ENCODE measurements around the gene MELTF. TPM values are rescaled to one million over a fixed set of nuclear protein-coding genes. Genes with fewer than 3 reads are reported as not detected.

The MELTF gene
- polyA plus RNA-seq, 1 donor from 2014 or later = 0.09 TPM

GRCh38 chr3:196965112-196965803, 64.4 kb downstream of the MELTF start:
- Histone ChIP-seq H3K4me3 (ENCODE audit: low read length) (no peak overlapping the region), H3K9ac (ENCODE audit: low read length) (no peak overlapping the region), H3K9me2 (ENCODE audit: insufficient read depth, low read length) (no peaks in the 10 kb centered on the region), H3K4me2 (ENCODE audit: low read length) (no peak overlapping the region), H2AFZ (ENCODE audit: low read depth, low read length) (no peak overlapping the region), H3K36me3 (ENCODE audit: insufficient read depth, low read length) (no peaks in the 10 kb centered on the region), H3K27me3 (ENCODE audit: insufficient read depth, low read depth, low read length) (peaks cover 37% of the 10 kb centered on the region), H3F3A (ENCODE audit: insufficient read depth, low read length, poor library complexity, severe bottlenecking) (no peaks in the 10 kb centered on the region), H3K79me2 (replicated peaks; ENCODE audit: insufficient read depth, low read length) (no peaks in the 10 kb centered on the region), H4K20me1 (ENCODE audit: insufficient read depth) (no peaks in the 10 kb centered on the region), H3K27ac (ENCODE audit: low read length) (no peak overlapping the region), H3K9me3 (ENCODE audit: low read length) (no peaks in the 10 kb centered on the region)
- TF ChIP-seq TAF1 (IDR thresholded peaks at IDR 0.05; ENCODE audit: low read depth) (no peak), MXI1 (conservative IDR thresholded peaks at IDR 0.05; ENCODE audit: poor library complexity, severe bottlenecking) (no peak), EZH2 (IDR thresholded peaks at IDR 0.05; ENCODE audit: borderline replicate concordance, insufficient read depth, low read length, poor library complexity, severe bottlenecking) (no peak), RAD21 (conservative IDR thresholded peaks at IDR 0.05) (no peak), SMC3 (conservative IDR thresholded peaks at IDR 0.05; ENCODE audit: poor library complexity) (no peak), POLR2AphosphoS5 (IDR thresholded peaks at IDR 0.05) (no peak)
- TF ChIP-seq, protein P1, sequence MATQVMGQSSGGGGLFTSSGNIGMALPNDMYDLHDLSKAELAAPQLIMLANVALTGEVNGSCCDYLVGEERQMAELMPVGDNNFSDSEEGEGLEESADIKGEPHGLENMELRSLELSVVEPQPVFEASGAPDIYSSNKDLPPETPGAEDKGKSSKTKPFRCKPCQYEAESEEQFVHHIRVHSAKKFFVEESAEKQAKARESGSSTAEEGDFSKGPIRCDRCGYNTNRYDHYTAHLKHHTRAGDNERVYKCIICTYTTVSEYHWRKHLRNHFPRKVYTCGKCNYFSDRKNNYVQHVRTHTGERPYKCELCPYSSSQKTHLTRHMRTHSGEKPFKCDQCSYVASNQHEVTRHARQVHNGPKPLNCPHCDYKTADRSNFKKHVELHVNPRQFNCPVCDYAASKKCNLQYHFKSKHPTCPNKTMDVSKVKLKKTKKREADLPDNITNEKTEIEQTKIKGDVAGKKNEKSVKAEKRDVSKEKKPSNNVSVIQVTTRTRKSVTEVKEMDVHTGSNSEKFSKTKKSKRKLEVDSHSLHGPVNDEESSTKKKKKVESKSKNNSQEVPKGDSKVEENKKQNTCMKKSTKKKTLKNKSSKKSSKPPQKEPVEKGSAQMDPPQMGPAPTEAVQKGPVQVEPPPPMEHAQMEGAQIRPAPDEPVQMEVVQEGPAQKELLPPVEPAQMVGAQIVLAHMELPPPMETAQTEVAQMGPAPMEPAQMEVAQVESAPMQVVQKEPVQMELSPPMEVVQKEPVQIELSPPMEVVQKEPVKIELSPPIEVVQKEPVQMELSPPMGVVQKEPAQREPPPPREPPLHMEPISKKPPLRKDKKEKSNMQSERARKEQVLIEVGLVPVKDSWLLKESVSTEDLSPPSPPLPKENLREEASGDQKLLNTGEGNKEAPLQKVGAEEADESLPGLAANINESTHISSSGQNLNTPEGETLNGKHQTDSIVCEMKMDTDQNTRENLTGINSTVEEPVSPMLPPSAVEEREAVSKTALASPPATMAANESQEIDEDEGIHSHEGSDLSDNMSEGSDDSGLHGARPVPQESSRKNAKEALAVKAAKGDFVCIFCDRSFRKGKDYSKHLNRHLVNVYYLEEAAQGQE (IDR thresholded peaks at IDR 0.05; ENCODE audit: borderline replicate concordance) = no peak
- TF ChIP-seq, protein P2, sequence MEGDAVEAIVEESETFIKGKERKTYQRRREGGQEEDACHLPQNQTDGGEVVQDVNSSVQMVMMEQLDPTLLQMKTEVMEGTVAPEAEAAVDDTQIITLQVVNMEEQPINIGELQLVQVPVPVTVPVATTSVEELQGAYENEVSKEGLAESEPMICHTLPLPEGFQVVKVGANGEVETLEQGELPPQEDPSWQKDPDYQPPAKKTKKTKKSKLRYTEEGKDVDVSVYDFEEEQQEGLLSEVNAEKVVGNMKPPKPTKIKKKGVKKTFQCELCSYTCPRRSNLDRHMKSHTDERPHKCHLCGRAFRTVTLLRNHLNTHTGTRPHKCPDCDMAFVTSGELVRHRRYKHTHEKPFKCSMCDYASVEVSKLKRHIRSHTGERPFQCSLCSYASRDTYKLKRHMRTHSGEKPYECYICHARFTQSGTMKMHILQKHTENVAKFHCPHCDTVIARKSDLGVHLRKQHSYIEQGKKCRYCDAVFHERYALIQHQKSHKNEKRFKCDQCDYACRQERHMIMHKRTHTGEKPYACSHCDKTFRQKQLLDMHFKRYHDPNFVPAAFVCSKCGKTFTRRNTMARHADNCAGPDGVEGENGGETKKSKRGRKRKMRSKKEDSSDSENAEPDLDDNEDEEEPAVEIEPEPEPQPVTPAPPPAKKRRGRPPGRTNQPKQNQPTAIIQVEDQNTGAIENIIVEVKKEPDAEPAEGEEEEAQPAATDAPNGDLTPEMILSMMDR (IDR thresholded peaks at IDR 0.05; ENCODE audit: poor library complexity, severe bottlenecking) = no peak

DNA sequence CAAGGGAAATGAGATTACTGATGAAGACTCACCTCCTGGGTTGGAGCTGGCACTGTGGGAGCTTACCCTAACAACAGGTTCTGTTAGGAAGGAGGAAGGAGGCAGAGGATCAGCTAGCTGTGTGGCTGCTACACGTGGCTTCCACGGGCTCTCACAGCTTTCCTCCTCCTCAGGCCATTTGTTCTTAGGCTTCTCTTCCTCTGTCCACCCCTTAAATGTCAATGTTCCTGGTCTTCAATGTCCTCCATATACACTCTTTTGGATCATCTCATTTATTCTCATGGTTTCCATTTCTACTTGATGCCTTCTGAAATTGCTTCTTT, 66.0 kb downstream of the MELTF start:
- TF ChIP-seq POLR2AphosphoS5 (IDR thresholded peaks at IDR 0.05) (no peak), EP300 (conservative IDR thresholded peaks at IDR 0.05; ENCODE audit: poor library complexity, severe bottlenecking) (no peak), EZH2 (IDR thresholded peaks at IDR 0.05; ENCODE audit: borderline replicate concordance, insufficient read depth, low read length, poor library complexity, severe bottlenecking) (no peak), TAF1 (IDR thresholded peaks at IDR 0.05; ENCODE audit: low read depth) (no peak), MXI1 (conservative IDR thresholded peaks at IDR 0.05; ENCODE audit: poor library complexity, severe bottlenecking) (no peak), RAD21 (conservative IDR thresholded peaks at IDR 0.05) (no peak), SMC3 (conservative IDR thresholded peaks at IDR 0.05; ENCODE audit: poor library complexity) (no peak)
- TF ChIP-seq, protein P2 (IDR thresholded peaks at IDR 0.05; ENCODE audit: poor library complexity, severe bottlenecking) = no peak
- TF ChIP-seq, protein P1 (IDR thresholded peaks at IDR 0.05; ENCODE audit: borderline replicate concordance) = no peak
- Histone ChIP-seq H4K20me1 (ENCODE audit: insufficient read depth) (no peaks in the 10 kb centered on the region), H3K4me3 (ENCODE audit: low read length) (no peak overlapping the region), H3K9ac (ENCODE audit: low read length) (no peak overlapping the region), H3K27me3 (ENCODE audit: insufficient read depth, low read depth, low read length) (peaks cover 26% of the 10 kb centered on the region), H3K9me2 (ENCODE audit: insufficient read depth, low read length) (no peaks in the 10 kb centered on the region), H3K79me2 (replicated peaks; ENCODE audit: insufficient read depth, low read length) (no peaks in the 10 kb centered on the region), H3K4me2 (ENCODE audit: low read length) (no peak overlapping the region), H2AFZ (ENCODE audit: low read depth, low read length) (no peak overlapping the region), H3F3A (ENCODE audit: insufficient read depth, low read length, poor library complexity, severe bottlenecking) (no peaks in the 10 kb centered on the region), H3K9me3 (ENCODE audit: low read length) (no peaks in the 10 kb centered on the region), H3K36me3 (ENCODE audit: insufficient read depth, low read length) (no peaks in the 10 kb centered on the region), H3K27ac (ENCODE audit: low read length) (no peak overlapping the region)
